Spleen (tissue), 7 donors: ENCODE measurements around the gene RIMBP2.

ENCODE experiments used
- CTCF ChIP-seq, 11 experiments: fragments of 200-600 bp in 7 of 11; fragments of 450-650 bp in 4 of 11; sonication (generic) in 4 of 11; IDR thresholded peaks in 8 of 11; conservative IDR thresholded peaks in 3 of 11; 1 replicate in 7 of 11; 2 replicates in 4 of 11; pipeline versions ENCODE4 v1.4.0 to v1.8.0; 2016 to 2021; ENCODE audit warnings: antibody characterized with exemption in 11 of 11, inconsistent platforms in 4 of 11, mild to moderate bottlenecking in 1 of 11
- POLR2A ChIP-seq, 3 donors: fragments of 450-650 bp; IDR thresholded peaks; one replicate each; pipeline ENCODE4 v1.5.1; 2017; ENCODE audit warnings: antibody characterized with exemption in 3 of 3, mild to moderate bottlenecking in 1 of 3
- POLR2AphosphoS5 ChIP-seq, 3 donors: sonication (generic); formaldehyde crosslinking; IDR thresholded peaks; one replicate each; pipeline ENCODE4 v1.5.1; 2017; ENCODE audit warnings: antibody characterized with exemption in 3 of 3
- donor health status: DM: no; HTN: no; CAD: no; lungs with moderate emphysema.
- donor health status: DM: no; HTN: no; CAD: no.
- donor health status: DM: no; HTN: no; CAD: no.

- TF ChIP-seq CTCF (IDR thresholded peaks at IDR 0.05 in 8 of 11, conservative IDR thresholded peaks at IDR 0.05 in 3 of 11) = no peak
- TF ChIP-seq POLR2A (IDR thresholded peaks at IDR 0.05) = no peak
- no peak for TF ChIP-seq POLR2AphosphoS5 (IDR thresholded peaks at IDR 0.05)
These were observed 254.7 kb downstream of the RIMBP2 start for GRCh38 chr12:130461447-130461815.
